CMK (cell line): ENCODE results near the gene DPF3.

Source experiments
- DNase-seq: peaks from one replicate; pipeline ENCODE4 v3.0.0-alpha.2; 2010; ENCODE audit warnings: low read depth

The DPF3 gene

GRCh38 chr14:72597252-72598233 is 296.4 kb downstream of the DPF3 start:
- DNase-seq: no peak

GRCh38 chr14:72595152-72595862 is 298.6 kb downstream of the DPF3 start:
- no peak for DNase-seq

GRCh38 chr14:72594099-72594901 is 299.6 kb downstream of the DPF3 start:
- no peak for DNase-seq

GRCh38 chr14:72591391-72591790 is 302.5 kb downstream of the DPF3 start:
- no peak for DNase-seq

GRCh38 chr14:72590577-72590976 is 303.3 kb downstream of the DPF3 start:
- no peak for DNase-seq

- no peak for DNase-seq
Observed at GRCh38 chr14:72589652-72590051, 304.2 kb downstream of the DPF3 start.

GRCh38 chr14:72588521-72588920 is 305.4 kb downstream of the DPF3 start:
- DNase-seq: no peak

GRCh38 chr14:72583316-72584272 is 310.3 kb downstream of the DPF3 start:
- no peak for DNase-seq

- no peak for DNase-seq
Observed at GRCh38 chr14:72582582-72582981, 311.3 kb downstream of the DPF3 start.

GRCh38 chr14:72578514-72578913 is 315.4 kb downstream of the DPF3 start:
- no peak for DNase-seq

- DNase-seq: no peak
Observed at GRCh38 chr14:72577521-72577920, 316.4 kb downstream of the DPF3 start.

- no peak for DNase-seq
Observed at GRCh38 chr14:72576258-72576657, 317.6 kb downstream of the DPF3 start.

- no peak for DNase-seq
Observed at GRCh38 chr14:72574715-72575114, 319.2 kb downstream of the DPF3 start.

GRCh38 chr14:72573725-72574417 is 320.0 kb downstream of the DPF3 start:
- DNase-seq: no peak
